ENCODE data around the gene SF3B3. TPM values are rescaled to one million over a fixed set of nuclear protein-coding genes. Genes with fewer than 3 reads are reported as not detected.
"Not testable (repeated sequence)": the region's sequence is repeated elsewhere in the genome, so short reads cannot be mapped to it uniquely, and the experiment has no call there.

The SF3B3 gene
- total and polyA plus RNA-seq, 2 donors (not counting 3 experiments of a cell fraction or from before 2014, with no cell fraction given) = 167 to 324 TPM

DNA sequence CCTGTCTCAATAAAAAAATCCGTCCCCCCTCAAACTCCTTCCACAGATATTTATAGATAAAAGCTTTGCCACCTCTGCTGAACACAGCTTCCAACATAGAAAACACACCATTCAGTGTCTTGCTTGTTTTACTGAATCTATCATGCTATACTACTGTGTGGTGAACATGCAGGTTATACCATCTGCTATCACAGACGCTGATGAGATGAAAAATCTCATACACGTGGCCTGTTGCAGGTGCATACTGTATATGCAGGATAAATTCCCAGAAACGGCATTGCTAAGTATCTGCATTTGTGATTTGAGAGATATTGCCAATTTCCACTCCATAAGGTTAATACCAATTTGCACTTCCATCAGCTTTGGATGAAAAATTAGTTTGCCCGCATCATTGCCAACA is 92.3 kb downstream of the SF3B3 start:
- CTCF ChIA-PET = no interaction called here
- intact Hi-C loops (cut with micrococcal nuclease) = no loop called here
- BruUV-seq (replicated peaks) = no TSS peak

DNA sequence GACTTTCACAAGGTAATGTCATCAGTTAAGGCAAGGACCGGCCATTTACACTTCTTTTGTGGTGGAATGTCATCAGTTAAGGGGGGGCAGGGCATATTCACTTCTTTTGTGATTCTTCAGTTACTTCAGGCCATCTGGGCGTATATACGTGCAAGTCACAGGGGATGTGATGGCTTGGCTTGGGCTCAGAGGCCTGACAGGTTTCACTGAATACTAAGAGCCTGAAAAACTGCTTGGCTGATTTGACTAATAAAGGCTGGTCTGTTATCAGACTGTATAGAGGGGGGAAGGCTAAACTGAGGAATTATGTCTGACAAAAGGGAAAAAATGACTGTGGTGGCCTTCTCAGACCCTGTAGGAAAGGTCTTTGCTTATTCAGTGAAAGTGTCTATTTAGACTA is 98.2 kb downstream of the SF3B3 start:
- DNase-seq (ENCODE audit: low read depth, low spot score); dilution Hi-C loops (cut with MboI; ENCODE audit: extremely low pct_ligation_motif_present, low sequenced_read_pairs); FAIRE-seq; H3K4me2 ChIP-seq (ENCODE audit: insufficient read depth, low read length); POLR2A ChIA-PET; H3K27ac ChIP-seq (ENCODE audit: insufficient read depth, low read depth, low read length); H3K9me3 ChIP-seq (replicated peaks; ENCODE audit: control insufficient read depth, insufficient read depth, low read length); H3K9me1 ChIP-seq (replicated peaks; ENCODE audit: control insufficient read depth, extremely low read depth, insufficient read depth, low read length); H3K9ac ChIP-seq (replicated peaks; ENCODE audit: extremely low read depth, insufficient read depth, low read length); H3K36me3 ChIP-seq (ENCODE audit: control insufficient read depth in 2 of 2, extremely low read depth in 1 of 2, insufficient read depth in 2 of 2, low read length in 2 of 2); H3K27me3 ChIP-seq (ENCODE audit: control insufficient read depth in 2 of 2, insufficient read depth in 2 of 2, low read length in 2 of 2); H3K79me2 ChIP-seq (ENCODE audit: control insufficient read depth, insufficient read depth, low read length); H3K4me1 ChIP-seq (ENCODE audit: control insufficient read depth, extremely low read depth, insufficient read depth, low read length); BruUV-seq (replicated peaks); H3K4me3 ChIP-seq (replicated peaks in 1 of 3; ENCODE audit: insufficient read depth in 1 of 3, low read depth in 1 of 3, low read length in 3 of 3); H2AFZ ChIP-seq (ENCODE audit: low read depth, low read length); CTCF ChIA-PET; H4K20me1 ChIP-seq (replicated peaks; ENCODE audit: control insufficient read depth, extremely low read depth, insufficient read depth, low read length): not testable (repeated sequence)
- intact Hi-C loops (cut with micrococcal nuclease) = loop anchor here (2.0 kb wide), 1 partner anchor 31 kb away; no protein-coding TSS in a partner anchor

More for the DNA sequence above, 92.3 kb downstream of the SF3B3 start:
- Histone ChIP-seq H3K79me2 (ENCODE audit: control insufficient read depth, insufficient read depth, low read length) (no peaks in the 10 kb centered on the region), H3K4me2 (ENCODE audit: insufficient read depth, low read length) (no peak overlapping the region), H4K20me1 (replicated peaks; ENCODE audit: control insufficient read depth, extremely low read depth, insufficient read depth, low read length) (no peaks in the 10 kb centered on the region), H3K9ac (replicated peaks; ENCODE audit: extremely low read depth, insufficient read depth, low read length) (no peak overlapping the region), H3K4me1 (ENCODE audit: control insufficient read depth, extremely low read depth, insufficient read depth, low read length) (no peaks in the 10 kb centered on the region), H3K9me1 (replicated peaks; ENCODE audit: control insufficient read depth, extremely low read depth, insufficient read depth, low read length) (no peaks in the 10 kb centered on the region), H3K4me3 (replicated peaks in 1 of 3; ENCODE audit: insufficient read depth in 1 of 3, low read depth in 1 of 3, low read length in 3 of 3) (no peak overlapping the region), H3K27me3 (ENCODE audit: control insufficient read depth in 2 of 2, insufficient read depth in 2 of 2, low read length in 2 of 2) (no peaks in the 10 kb centered on the region), H3K36me3 (ENCODE audit: control insufficient read depth in 2 of 2, extremely low read depth in 1 of 2, insufficient read depth in 2 of 2, low read length in 2 of 2) (no peaks in the 10 kb centered on the region), H3K9me3 (replicated peaks; ENCODE audit: control insufficient read depth, insufficient read depth, low read length) (no peaks in the 10 kb centered on the region), H3K27ac (ENCODE audit: insufficient read depth, low read depth, low read length) (no peak overlapping the region), H2AFZ (ENCODE audit: low read depth, low read length) (no peak overlapping the region)
- dilution Hi-C loops (cut with MboI; ENCODE audit: extremely low pct_ligation_motif_present, low sequenced_read_pairs) = no loop called here
- FAIRE-seq = no peak
- POLR2A ChIA-PET = no interaction called here
- DNase-seq (ENCODE audit: low read depth, low spot score) = no peak
- no peak for TF ChIP-seq EZH2 (IDR thresholded peaks at IDR 0.05; ENCODE audit: borderline replicate concordance, low read depth, low read length, severe bottlenecking)
- TF ChIP-seq GATA2 (IDR thresholded peaks at IDR 0.05; ENCODE audit: insufficient read depth, insufficient read length, low read depth, low read length) = no peak
- no peak for TF ChIP-seq POLR2AphosphoS5 (IDR thresholded peaks at IDR 0.05; ENCODE audit: insufficient read depth, low read depth, low read length)
- TF ChIP-seq, protein P1, sequence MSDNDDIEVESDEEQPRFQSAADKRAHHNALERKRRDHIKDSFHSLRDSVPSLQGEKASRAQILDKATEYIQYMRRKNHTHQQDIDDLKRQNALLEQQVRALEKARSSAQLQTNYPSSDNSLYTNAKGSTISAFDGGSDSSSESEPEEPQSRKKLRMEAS (IDR thresholded peaks at IDR 0.05; ENCODE audit: insufficient read depth, insufficient read length) = no peak
- TF ChIP-seq JUN (IDR thresholded peaks at IDR 0.05; ENCODE audit: borderline replicate concordance, insufficient read depth, insufficient read length, low read depth) = no peak
- no peak for TF ChIP-seq FOS (IDR thresholded peaks at IDR 0.05; ENCODE audit: borderline replicate concordance, insufficient read depth, low read length)
- TF ChIP-seq POLR2A (IDR thresholded peaks at IDR 0.05; ENCODE audit: low read depth, low read length) = no peak
- no peak for TF ChIP-seq MYC (IDR thresholded peaks at IDR 0.05; ENCODE audit: low read depth, low read length)
- TF ChIP-seq, protein P2, sequence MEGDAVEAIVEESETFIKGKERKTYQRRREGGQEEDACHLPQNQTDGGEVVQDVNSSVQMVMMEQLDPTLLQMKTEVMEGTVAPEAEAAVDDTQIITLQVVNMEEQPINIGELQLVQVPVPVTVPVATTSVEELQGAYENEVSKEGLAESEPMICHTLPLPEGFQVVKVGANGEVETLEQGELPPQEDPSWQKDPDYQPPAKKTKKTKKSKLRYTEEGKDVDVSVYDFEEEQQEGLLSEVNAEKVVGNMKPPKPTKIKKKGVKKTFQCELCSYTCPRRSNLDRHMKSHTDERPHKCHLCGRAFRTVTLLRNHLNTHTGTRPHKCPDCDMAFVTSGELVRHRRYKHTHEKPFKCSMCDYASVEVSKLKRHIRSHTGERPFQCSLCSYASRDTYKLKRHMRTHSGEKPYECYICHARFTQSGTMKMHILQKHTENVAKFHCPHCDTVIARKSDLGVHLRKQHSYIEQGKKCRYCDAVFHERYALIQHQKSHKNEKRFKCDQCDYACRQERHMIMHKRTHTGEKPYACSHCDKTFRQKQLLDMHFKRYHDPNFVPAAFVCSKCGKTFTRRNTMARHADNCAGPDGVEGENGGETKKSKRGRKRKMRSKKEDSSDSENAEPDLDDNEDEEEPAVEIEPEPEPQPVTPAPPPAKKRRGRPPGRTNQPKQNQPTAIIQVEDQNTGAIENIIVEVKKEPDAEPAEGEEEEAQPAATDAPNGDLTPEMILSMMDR (IDR thresholded peaks at IDR 0.05; ENCODE audit: extremely low read depth in 1 of 2, insufficient read depth in 1 of 2, low read depth in 1 of 2, low read length in 2 of 2) = no peak

Measured in endothelial cell of umbilical vein (primary cell).